ENCODE measurements around the gene ALPL.
"Not testable (repeated sequence)": the region's sequence is repeated elsewhere in the genome, so short reads cannot be mapped to it uniquely, and the experiment has no call there.

- not testable (repeated sequence) for TF ChIP-seq CTCF (conservative IDR thresholded peaks at IDR 0.05; ENCODE audit: low read depth, low read length); EZH2 (IDR thresholded peaks at IDR 0.05; ENCODE audit: borderline replicate concordance, low read depth, low read length, poor library complexity, severe bottlenecking)
Measured at GRCh38 chr1:21519486-21520070, 10.4 kb downstream of the ALPL start.
